ENCODE data around the gene PRDM7. TPM values are rescaled to one million over a fixed set of nuclear protein-coding genes. Genes with fewer than 3 reads are reported as not detected.
"Not testable (repeated sequence)": the region's sequence is repeated elsewhere in the genome, so short reads cannot be mapped to it uniquely, and the experiment has no call there.

PRDM7 gene
- total RNA-seq, 1 donor from 2014 or later = not detected

GRCh38 chr16:90008708-90009145, 68.4 kb downstream of the PRDM7 start:
- Histone ChIP-seq H3K4me3 (no peak overlapping the region), H3K9me3 (no peaks in the 10 kb centered on the region), H3K27ac (no peak overlapping the region), H3K27me3 (ENCODE audit: low read depth) (no peaks in the 10 kb centered on the region), H3K36me3 (no peaks in the 10 kb centered on the region), H3K4me1 (no peaks in the 10 kb centered on the region)
- ATAC-seq = peak in 1 of 2 donors; percentile 29
- no peak for DNase-seq
- intact Hi-C loops (cut with DNase I) = no loop called here
- TF ChIP-seq CTCF (IDR thresholded peaks at IDR 0.05) = no peak

GRCh38 chr16:90007635-90008234, 69.4 kb downstream of the PRDM7 start:
- intact Hi-C loops (cut with DNase I) = not testable (repeated sequence)

GRCh38 chr16:90007015-90007414, 70.1 kb downstream of the PRDM7 start:
- no peak for TF ChIP-seq CTCF (IDR thresholded peaks at IDR 0.05)
- H3K4me1 ChIP-seq = no peaks in the 10 kb centered on the region
- H3K27ac ChIP-seq = no peak overlapping the region
- ATAC-seq (no peak), DNase-seq (no peak)
- no peaks in the 10 kb centered on the region for H3K27me3 ChIP-seq (ENCODE audit: low read depth)
- no peak overlapping the region for H3K4me3 ChIP-seq
- intact Hi-C loops (cut with DNase I) = no loop called here
- no peaks in the 10 kb centered on the region for H3K9me3 ChIP-seq
- no peaks in the 10 kb centered on the region for H3K36me3 ChIP-seq

More at GRCh38 chr16:90007635-90008234, 69.4 kb downstream of the PRDM7 start:
- H3K27ac ChIP-seq; DNase-seq; H3K9me3 ChIP-seq; H3K27me3 ChIP-seq (ENCODE audit: low read depth); ATAC-seq; H3K4me1 ChIP-seq; H3K4me3 ChIP-seq; H3K36me3 ChIP-seq: not testable (repeated sequence)

Other genes starting within 250 kb of the PRDM7 start
- gene SPIRE2, start 248.9 kb downstream of the PRDM7 start, total RNA-seq = 15.8 TPM
- 152 TPM for gene TCF25, start 203.7 kb downstream of the PRDM7 start, total RNA-seq
- gene MC1R, start 158.5 kb downstream of the PRDM7 start, total RNA-seq = 5.3 TPM
- 2.1 TPM for gene TUBB3, start 154.0 kb downstream of the PRDM7 start, total RNA-seq
- 66.0 TPM for gene DEF8, start 128.6 kb downstream of the PRDM7 start, total RNA-seq
- gene DBNDD1, start 57.9 kb downstream of the PRDM7 start, total RNA-seq = 4.2 TPM